ENCODE data around the gene TUFT1. TPM values are rescaled to one million over a fixed set of nuclear protein-coding genes. Genes with fewer than 3 reads are reported as not detected.

TUFT1 gene
- total RNA-seq, 1 experiment from 2014 or later: 2.6 TPM

GRCh38 chr1:151535326-151536271, 4.5 kb upstream of the TUFT1 start:
- ChIA-PET CTCF (interaction anchor here (0.5 to 0.7 kb wide), 2 partner anchors 78 to 200 kb away, joined by 4 read pairs; no protein-coding TSS in a partner anchor), POLR2A (ENCODE audit: low non-redundant PET) (no interaction called here)
- Histone ChIP-seq H3K9me3 (ENCODE audit: low read depth, low read length, poor library complexity, severe bottlenecking) (no peaks in the 10 kb centered on the region), H3K4me1 (ENCODE audit: insufficient read depth, low read length, poor library complexity, severe bottlenecking) (peaks cover 11% of the 10 kb centered on the region), H3K4me3 (ENCODE audit: low read depth, low read length, poor library complexity, severe bottlenecking) (no peak overlapping the region), H3K27me3 (replicated peaks; ENCODE audit: insufficient read depth, low read depth, low read length, poor library complexity) (no peaks in the 10 kb centered on the region), H3K36me3 (ENCODE audit: insufficient read depth, low read length, poor library complexity, severe bottlenecking) (no peaks in the 10 kb centered on the region), H3K27ac (ENCODE audit: low read depth, low read length, poor library complexity, severe bottlenecking) (no peak overlapping the region)
- intact Hi-C loops (cut with micrococcal nuclease; ENCODE audit: unreplicated experiment): loop anchor here (2.0 kb wide), 1 partner anchor 199 kb away; no protein-coding TSS in a partner anchor
- no TSS peak for BruUV-seq (replicated peaks)
- no peak for DNase-seq (ENCODE audit: low spot score)
- TF ChIP-seq EZH2 (IDR thresholded peaks at IDR 0.05; ENCODE audit: borderline replicate concordance, low read depth, low read length, poor library complexity, severe bottlenecking) (no peak), CTCF (conservative IDR thresholded peaks at IDR 0.05; ENCODE audit: low read depth, low read length) (no peak)

- intact Hi-C loops (cut with micrococcal nuclease; ENCODE audit: unreplicated experiment): no loop called here
- POLR2A ChIA-PET (ENCODE audit: low non-redundant PET): no interaction called here
Observed at GRCh38 chr1:151536499-151536898, 3.6 kb upstream of the TUFT1 start.

GRCh38 chr1:151537112-151537511, 3.0 kb upstream of the TUFT1 start:
- Histone ChIP-seq H3K27me3 (replicated peaks; ENCODE audit: insufficient read depth, low read depth, low read length, poor library complexity) (no peaks in the 10 kb centered on the region), H3K9me3 (ENCODE audit: low read depth, low read length, poor library complexity, severe bottlenecking) (no peaks in the 10 kb centered on the region), H3K36me3 (ENCODE audit: insufficient read depth, low read length, poor library complexity, severe bottlenecking) (no peaks in the 10 kb centered on the region), H3K4me3 (ENCODE audit: low read depth, low read length, poor library complexity, severe bottlenecking) (no peak overlapping the region), H3K4me1 (ENCODE audit: insufficient read depth, low read length, poor library complexity, severe bottlenecking) (peaks cover 17% of the 10 kb centered on the region), H3K27ac (ENCODE audit: low read depth, low read length, poor library complexity, severe bottlenecking) (no peak overlapping the region)
- ChIA-PET CTCF (interaction anchor here (0.5 kb wide), 1 partner anchor 26 kb away, joined by 3 read pairs; the partner anchor contains the start of gene CGN), POLR2A (ENCODE audit: low non-redundant PET) (no interaction called here)
- no TSS peak for BruUV-seq (replicated peaks)
- DNase-seq (ENCODE audit: low spot score): peak; percentile 42
- intact Hi-C loops (cut with micrococcal nuclease; ENCODE audit: unreplicated experiment): no loop called here
- TF ChIP-seq EZH2 (IDR thresholded peaks at IDR 0.05; ENCODE audit: borderline replicate concordance, low read depth, low read length, poor library complexity, severe bottlenecking): no peak
- no peak for TF ChIP-seq CTCF (conservative IDR thresholded peaks at IDR 0.05; ENCODE audit: low read depth, low read length)

More at GRCh38 chr1:151536499-151536898, 3.6 kb upstream of the TUFT1 start:
- Histone ChIP-seq H3K4me1 (ENCODE audit: insufficient read depth, low read length, poor library complexity, severe bottlenecking) (peaks cover 17% of the 10 kb centered on the region), H3K27me3 (replicated peaks; ENCODE audit: insufficient read depth, low read depth, low read length, poor library complexity) (no peaks in the 10 kb centered on the region), H3K36me3 (ENCODE audit: insufficient read depth, low read length, poor library complexity, severe bottlenecking) (no peaks in the 10 kb centered on the region), H3K9me3 (ENCODE audit: low read depth, low read length, poor library complexity, severe bottlenecking) (no peaks in the 10 kb centered on the region), H3K4me3 (ENCODE audit: low read depth, low read length, poor library complexity, severe bottlenecking) (no peak overlapping the region), H3K27ac (ENCODE audit: low read depth, low read length, poor library complexity, severe bottlenecking) (no peak overlapping the region)
- CTCF ChIA-PET: no interaction called here
- no TSS peak for BruUV-seq (replicated peaks)
- no peak for DNase-seq (ENCODE audit: low spot score)
- TF ChIP-seq CTCF (conservative IDR thresholded peaks at IDR 0.05; ENCODE audit: low read depth, low read length) (no peak), EZH2 (IDR thresholded peaks at IDR 0.05; ENCODE audit: borderline replicate concordance, low read depth, low read length, poor library complexity, severe bottlenecking) (no peak)

Data from A673 (cell line).